Fibroblast of lung (primary cell): ENCODE data around the gene PRKRA. TPM values are rescaled to one million over a fixed set of nuclear protein-coding genes. Genes with fewer than 3 reads are reported as not detected.

Experiments
- DNase-seq, 2 donors: peaks; one replicate each; pipeline versions ENCODE4 v3.0.0 to v3.0.0-alpha.2; 2010; ENCODE audit warnings: low read depth in 2 of 2
- H2AFZ ChIP-seq: 2 replicates; pipeline ENCODE4 v1.5.1; 2012; ENCODE audit warnings: low read length, control low read depth, inconsistent platforms
- H3K27ac ChIP-seq: 2 replicates; pipeline ENCODE4 v1.5.1; 2011; ENCODE audit warnings: low read length, control low read depth; ENCODE audit not compliant: insufficient read depth
- H3K27me3 ChIP-seq: 2 replicates; pipeline ENCODE4 v1.5.1; 2011; ENCODE audit warnings: mild to moderate bottlenecking, low read length; ENCODE audit not compliant: control insufficient read depth, insufficient read depth
- H3K36me3 ChIP-seq: 2 replicates; pipeline ENCODE4 v1.5.1; 2011; ENCODE audit warnings: low read length; ENCODE audit not compliant: control insufficient read depth, insufficient read depth
- H3K4me1 ChIP-seq: 2 replicates; pipeline ENCODE4 v1.5.1; 2011; ENCODE audit warnings: low read length; ENCODE audit not compliant: control insufficient read depth, insufficient read depth; ENCODE audit errors: extremely low read depth
- H3K4me2 ChIP-seq: 2 replicates; pipeline ENCODE4 v1.5.1; 2011; ENCODE audit warnings: low read length, control low read depth; ENCODE audit not compliant: insufficient read depth; ENCODE audit errors: extremely low read depth
- H3K4me3 ChIP-seq, 4 experiments: fragments of 200-600 bp in 1 of 4; sonication (generic) in 1 of 4; replicated peaks in 1 of 4; 2 replicates each; pipeline ENCODE4 v1.5.1; 2011 to 2016; ENCODE audit warnings: low read length in 4 of 4, low read depth in 3 of 4, mild to moderate bottlenecking in 3 of 4, control low read depth in 2 of 4, inconsistent platforms in 1 of 4, mixed read lengths in 1 of 4; ENCODE audit not compliant: insufficient read depth in 1 of 4; ENCODE audit errors: control extremely low read depth in 1 of 4
- H3K79me2 ChIP-seq: 2 replicates; pipeline ENCODE4 v1.5.1; 2012; ENCODE audit warnings: mild to moderate bottlenecking, low read length, inconsistent platforms; ENCODE audit not compliant: control insufficient read depth, insufficient read depth
- H3K9ac ChIP-seq: 2 replicates; pipeline ENCODE4 v1.5.1; 2011; ENCODE audit warnings: mild to moderate bottlenecking, low read length, control low read depth; ENCODE audit not compliant: insufficient read depth
- H3K9me3 ChIP-seq: 2 replicates; pipeline ENCODE4 v1.5.1; 2012; ENCODE audit warnings: low read depth, low read length; ENCODE audit not compliant: control insufficient read depth, insufficient read depth
- H4K20me1 ChIP-seq: 2 replicates; pipeline ENCODE4 v1.5.1; 2011; ENCODE audit warnings: low read length; ENCODE audit not compliant: control insufficient read depth, insufficient read depth; ENCODE audit errors: extremely low read depth
- EZH2 ChIP-seq: IDR thresholded peaks from 2 replicates; pipeline ENCODE4 v1.5.1; 2012; ENCODE audit warnings: low read length, control low read depth, mild to moderate bottlenecking; ENCODE audit errors: missing control alignments
- polyA plus RNA-seq, 2 donors: library from polyadenylated mRNA; depleted of rRNA in 1 of 2; stranded (reverse) in 1 of 2; unstranded in 1 of 2; fragments of >200 nt; gene quantifications; 2 replicates each; pipeline ENCODE4 v1.2.1, GENCODE V29; 2011 to 2012; ENCODE audit warnings: missing spikeins in 1 of 2
- total RNA-seq: library from RNA; depleted of rRNA; stranded (reverse); fragments of >200 nt; gene quantifications from 2 replicates; pipeline ENCODE4 v1.2.1, GENCODE V29; 2014
- TF ChIP-seq, protein P1 (sequence below), 2 donors: IDR thresholded peaks in 1 of 2; conservative IDR thresholded peaks in 1 of 2; 1 replicate in 1 of 2; 2 replicates in 1 of 2; pipeline ENCODE4 v1.5.1; 2011 to 2012; ENCODE audit warnings: low read length in 2 of 2, control low read depth in 1 of 2, inconsistent platforms in 1 of 2, low read depth in 1 of 2, mild to moderate bottlenecking in 1 of 2

Gene PRKRA
- total and polyA plus RNA-seq, 2 donors (not counting 1 experiment from before 2014, with no cell fraction given): 40.5 to 54.6 TPM

- Histone ChIP-seq H3K27me3 (no peaks in the 10 kb centered on the region), H3K9ac (no peak overlapping the region), H3K27ac (no peak overlapping the region), H3K9me3 (no peaks in the 10 kb centered on the region), H3K79me2 (no peaks in the 10 kb centered on the region), H3K4me2 (no peak overlapping the region), H3K36me3 (peaks cover 7% of the 10 kb centered on the region), H3K4me1 (no peaks in the 10 kb centered on the region), H4K20me1 (no peaks in the 10 kb centered on the region), H2AFZ (no peak overlapping the region), H3K4me3 (no peak overlapping the region)
- no peak for DNase-seq
- TF ChIP-seq, protein P1, sequence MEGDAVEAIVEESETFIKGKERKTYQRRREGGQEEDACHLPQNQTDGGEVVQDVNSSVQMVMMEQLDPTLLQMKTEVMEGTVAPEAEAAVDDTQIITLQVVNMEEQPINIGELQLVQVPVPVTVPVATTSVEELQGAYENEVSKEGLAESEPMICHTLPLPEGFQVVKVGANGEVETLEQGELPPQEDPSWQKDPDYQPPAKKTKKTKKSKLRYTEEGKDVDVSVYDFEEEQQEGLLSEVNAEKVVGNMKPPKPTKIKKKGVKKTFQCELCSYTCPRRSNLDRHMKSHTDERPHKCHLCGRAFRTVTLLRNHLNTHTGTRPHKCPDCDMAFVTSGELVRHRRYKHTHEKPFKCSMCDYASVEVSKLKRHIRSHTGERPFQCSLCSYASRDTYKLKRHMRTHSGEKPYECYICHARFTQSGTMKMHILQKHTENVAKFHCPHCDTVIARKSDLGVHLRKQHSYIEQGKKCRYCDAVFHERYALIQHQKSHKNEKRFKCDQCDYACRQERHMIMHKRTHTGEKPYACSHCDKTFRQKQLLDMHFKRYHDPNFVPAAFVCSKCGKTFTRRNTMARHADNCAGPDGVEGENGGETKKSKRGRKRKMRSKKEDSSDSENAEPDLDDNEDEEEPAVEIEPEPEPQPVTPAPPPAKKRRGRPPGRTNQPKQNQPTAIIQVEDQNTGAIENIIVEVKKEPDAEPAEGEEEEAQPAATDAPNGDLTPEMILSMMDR (conservative IDR thresholded peaks at IDR 0.05 in 1 of 2, IDR thresholded peaks at IDR 0.05 in 1 of 2; ENCODE audit: low read depth in 1 of 2, low read length in 2 of 2): no peak
- TF ChIP-seq EZH2: no peak
These were observed 45.1 kb upstream of the PRKRA start for GRCh38 chr2:178496049-178496448.

DNA sequence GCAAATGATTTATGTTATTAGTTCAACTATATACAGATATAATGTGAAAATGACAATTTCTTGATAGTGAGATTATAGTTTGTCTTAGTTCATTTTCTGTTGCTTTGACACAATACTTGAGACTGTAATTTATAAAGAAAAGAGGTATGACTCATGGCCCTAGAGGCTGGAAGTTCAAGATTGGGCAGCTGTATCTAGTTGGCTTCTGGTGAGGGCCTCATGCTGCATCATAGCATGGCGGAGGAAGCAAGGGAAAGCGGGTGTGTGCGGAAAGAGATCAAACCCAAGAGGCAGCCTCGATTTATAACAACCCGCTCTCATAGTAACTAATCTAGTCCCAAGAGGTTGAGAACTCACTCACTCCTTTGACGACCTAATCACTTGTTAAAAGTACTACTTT, 40.6 kb upstream of the PRKRA start:
- no peaks in the 10 kb centered on the region for H3K79me2 ChIP-seq
- no peak overlapping the region for H3K4me3 ChIP-seq
- H4K20me1 ChIP-seq: no peaks in the 10 kb centered on the region
- H3K4me1 ChIP-seq: no peaks in the 10 kb centered on the region
- H3K4me2 ChIP-seq: no peak overlapping the region
- no peak overlapping the region for H3K27ac ChIP-seq
- peaks cover 6% of the 10 kb centered on the region for H3K36me3 ChIP-seq
- H3K27me3 ChIP-seq: no peaks in the 10 kb centered on the region
- no peak for DNase-seq
- no peak overlapping the region for H2AFZ ChIP-seq
- no peaks in the 10 kb centered on the region for H3K9me3 ChIP-seq
- no peak for TF ChIP-seq EZH2
- TF ChIP-seq, protein P1 (conservative IDR thresholded peaks at IDR 0.05 in 1 of 2, IDR thresholded peaks at IDR 0.05 in 1 of 2; ENCODE audit: low read depth in 1 of 2, low read length in 2 of 2): no peak
- H3K9ac ChIP-seq: no peak overlapping the region

DNA sequence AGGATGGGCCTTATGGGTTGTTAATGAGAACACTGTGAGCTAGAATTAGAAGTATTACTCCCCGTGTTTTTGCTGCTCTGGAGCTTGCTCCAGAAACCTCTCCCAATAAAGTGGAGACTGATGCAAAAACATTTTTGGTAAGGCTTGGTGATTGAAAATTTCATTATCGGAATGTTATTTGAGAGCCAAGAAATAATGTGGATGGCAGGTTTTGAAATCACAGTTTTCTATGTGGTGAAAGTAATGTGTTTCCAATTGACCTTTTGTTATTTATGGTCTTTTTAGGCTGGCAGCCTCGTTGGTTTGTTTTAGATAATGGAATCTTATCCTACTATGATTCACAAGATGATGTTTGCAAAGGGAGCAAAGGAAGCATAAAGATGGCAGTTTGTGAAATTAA, 34.4 kb upstream of the PRKRA start:
- Histone ChIP-seq H3K4me2 (no peak overlapping the region), H3K27ac (no peak overlapping the region), H3K36me3 (no peaks in the 10 kb centered on the region), H4K20me1 (no peaks in the 10 kb centered on the region), H3K4me3 (no peak overlapping the region), H3K27me3 (no peaks in the 10 kb centered on the region), H2AFZ (no peak overlapping the region), H3K9me3 (no peaks in the 10 kb centered on the region), H3K79me2 (peaks cover 32% of the 10 kb centered on the region), H3K4me1 (no peaks in the 10 kb centered on the region), H3K9ac (no peak overlapping the region)
- TF ChIP-seq, protein P1 (conservative IDR thresholded peaks at IDR 0.05 in 1 of 2, IDR thresholded peaks at IDR 0.05 in 1 of 2; ENCODE audit: low read depth in 1 of 2, low read length in 2 of 2): no peak
- no peak for TF ChIP-seq EZH2
- DNase-seq: peak in 1 of 2 donors; percentile 5
